ENCODE data around the gene LEFTY1. TPM values are rescaled to one million over a fixed set of nuclear protein-coding genes. Genes with fewer than 3 reads are reported as not detected.

The LEFTY1 gene
- total RNA-seq, 1 experiment from 2014 or later: 0.64 TPM

DNA sequence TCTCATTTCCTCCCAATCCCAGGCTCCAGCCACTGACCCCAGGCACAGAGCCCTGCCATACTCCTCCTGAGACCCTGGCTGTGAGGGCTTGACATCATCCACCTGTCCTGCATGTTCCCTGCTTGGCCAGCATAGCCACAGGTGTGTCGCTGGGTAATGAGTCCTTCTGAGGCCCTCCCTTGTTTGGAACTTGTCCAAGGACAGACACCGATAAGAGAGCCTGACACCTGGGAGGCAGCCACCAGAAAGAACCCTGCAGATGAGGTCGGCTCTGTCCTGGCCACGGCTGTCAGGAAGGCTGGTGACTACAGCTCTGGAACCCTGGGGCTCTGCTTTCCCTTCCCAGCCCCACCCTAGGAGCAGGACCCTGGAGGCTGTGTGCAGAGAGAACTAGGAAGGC is 41.3 kb downstream of the LEFTY1 start:
- ChIA-PET POLR2A (no interaction called here), RAD21 (ENCODE audit: low non-redundant PET in 1 of 2, low total read pairs in 2 of 2, uncharacterized antibody in 2 of 2, unreplicated experiment in 2 of 2) (no interaction called here), CTCF (no interaction called here)
- no peak for TF ChIP-seq SIN3A (IDR thresholded peaks at IDR 0.05; ENCODE audit: low read depth)
- TF ChIP-seq EZH2 (IDR thresholded peaks at IDR 0.05): no peak
- no peak for TF ChIP-seq JUND (IDR thresholded peaks at IDR 0.05)
- TF ChIP-seq ELF1 (IDR thresholded peaks at IDR 0.05; ENCODE audit: borderline replicate concordance, low read depth): no peak
- TF ChIP-seq, protein P1, sequence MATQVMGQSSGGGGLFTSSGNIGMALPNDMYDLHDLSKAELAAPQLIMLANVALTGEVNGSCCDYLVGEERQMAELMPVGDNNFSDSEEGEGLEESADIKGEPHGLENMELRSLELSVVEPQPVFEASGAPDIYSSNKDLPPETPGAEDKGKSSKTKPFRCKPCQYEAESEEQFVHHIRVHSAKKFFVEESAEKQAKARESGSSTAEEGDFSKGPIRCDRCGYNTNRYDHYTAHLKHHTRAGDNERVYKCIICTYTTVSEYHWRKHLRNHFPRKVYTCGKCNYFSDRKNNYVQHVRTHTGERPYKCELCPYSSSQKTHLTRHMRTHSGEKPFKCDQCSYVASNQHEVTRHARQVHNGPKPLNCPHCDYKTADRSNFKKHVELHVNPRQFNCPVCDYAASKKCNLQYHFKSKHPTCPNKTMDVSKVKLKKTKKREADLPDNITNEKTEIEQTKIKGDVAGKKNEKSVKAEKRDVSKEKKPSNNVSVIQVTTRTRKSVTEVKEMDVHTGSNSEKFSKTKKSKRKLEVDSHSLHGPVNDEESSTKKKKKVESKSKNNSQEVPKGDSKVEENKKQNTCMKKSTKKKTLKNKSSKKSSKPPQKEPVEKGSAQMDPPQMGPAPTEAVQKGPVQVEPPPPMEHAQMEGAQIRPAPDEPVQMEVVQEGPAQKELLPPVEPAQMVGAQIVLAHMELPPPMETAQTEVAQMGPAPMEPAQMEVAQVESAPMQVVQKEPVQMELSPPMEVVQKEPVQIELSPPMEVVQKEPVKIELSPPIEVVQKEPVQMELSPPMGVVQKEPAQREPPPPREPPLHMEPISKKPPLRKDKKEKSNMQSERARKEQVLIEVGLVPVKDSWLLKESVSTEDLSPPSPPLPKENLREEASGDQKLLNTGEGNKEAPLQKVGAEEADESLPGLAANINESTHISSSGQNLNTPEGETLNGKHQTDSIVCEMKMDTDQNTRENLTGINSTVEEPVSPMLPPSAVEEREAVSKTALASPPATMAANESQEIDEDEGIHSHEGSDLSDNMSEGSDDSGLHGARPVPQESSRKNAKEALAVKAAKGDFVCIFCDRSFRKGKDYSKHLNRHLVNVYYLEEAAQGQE (IDR thresholded peaks at IDR 0.05; ENCODE audit: low read depth): no peak
- TF ChIP-seq SRF (IDR thresholded peaks at IDR 0.05; ENCODE audit: low read depth): no peak
- TF ChIP-seq, protein P2, sequence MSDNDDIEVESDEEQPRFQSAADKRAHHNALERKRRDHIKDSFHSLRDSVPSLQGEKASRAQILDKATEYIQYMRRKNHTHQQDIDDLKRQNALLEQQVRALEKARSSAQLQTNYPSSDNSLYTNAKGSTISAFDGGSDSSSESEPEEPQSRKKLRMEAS (IDR thresholded peaks at IDR 0.05): no peak
- TF ChIP-seq YY1 (IDR thresholded peaks at IDR 0.05; ENCODE audit: extremely low read depth, insufficient replicate concordance, low read depth, low read length): no peak
- no peak for TF ChIP-seq POLR2AphosphoS5 (IDR thresholded peaks at IDR 0.05; ENCODE audit: low read depth, low read length)
- no peak for TF ChIP-seq RAD21 (IDR thresholded peaks at IDR 0.05; ENCODE audit: low read depth)
- TF ChIP-seq, protein P3, sequence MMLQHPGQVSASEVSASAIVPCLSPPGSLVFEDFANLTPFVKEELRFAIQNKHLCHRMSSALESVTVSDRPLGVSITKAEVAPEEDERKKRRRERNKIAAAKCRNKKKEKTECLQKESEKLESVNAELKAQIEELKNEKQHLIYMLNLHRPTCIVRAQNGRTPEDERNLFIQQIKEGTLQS (IDR thresholded peaks at IDR 0.05): no peak
- TF ChIP-seq CBX3 (IDR thresholded peaks at IDR 0.05; ENCODE audit: low read depth): no peak
- TF ChIP-seq SP1 (IDR thresholded peaks at IDR 0.05; ENCODE audit: low read depth): no peak
- TF ChIP-seq TCF7L2 (IDR thresholded peaks at IDR 0.05; ENCODE audit: borderline replicate concordance, extremely low read depth, insufficient read depth, insufficient read length): no peak
- TF ChIP-seq EZH2phosphoT487 (IDR thresholded peaks at IDR 0.05; ENCODE audit: borderline replicate concordance): no peak
- Histone ChIP-seq H3K4me3 (replicated peaks in 1 of 2; ENCODE audit: low read depth in 1 of 2, low read length in 2 of 2) (no peak overlapping the region), H3K9ac (ENCODE audit: low read length) (no peak overlapping the region), H2AFZ (ENCODE audit: low read depth, low read length, poor library complexity, severe bottlenecking) (no peak overlapping the region), H3K36me3 (ENCODE audit: control insufficient read depth in 1 of 2, insufficient read depth in 2 of 2, low read length in 2 of 2) (peaks cover 0 to 4% of the 10 kb centered on the region in 2 experiments; a peak in 2 of 4 replicates), H3K27ac (ENCODE audit: low read depth, low read length) (no peak overlapping the region), H3K9me2 (ENCODE audit: insufficient read depth) (no peaks in the 10 kb centered on the region), H3K4me1 (ENCODE audit: control insufficient read depth in 1 of 2, insufficient read depth in 2 of 2, low read length in 2 of 2) (0 out of 4 replicates have a peak, but pooled peaks cover 0 to 3% of the 10 kb centered on the region in 2 experiments), H3K9me3 (ENCODE audit: control insufficient read depth in 1 of 2, insufficient read depth in 1 of 2, low read depth in 1 of 2, low read length in 2 of 2) (no peaks in the 10 kb centered on the region), H3K79me2 (ENCODE audit: insufficient read depth, low read length) (no peaks in the 10 kb centered on the region), H3K4me2 (ENCODE audit: low read length) (no peak overlapping the region), H3K27me3 (ENCODE audit: insufficient read depth, low read length) (no peaks in the 10 kb centered on the region), H4K20me1 (ENCODE audit: insufficient read depth) (no peaks in the 10 kb centered on the region)
- intact Hi-C loops (cut with micrococcal nuclease): loop anchor here (2.0 to 10.0 kb wide), 2 partner anchors 63 to 293 kb away; no protein-coding TSS in a partner anchor
- no peak for ATAC-seq
- no peak for DNase-seq (ENCODE audit: low read depth, low spot score)
- no TSS peak for BruUV-seq (replicated peaks)

All from HCT116 (cell line).